ENCODE measurements around the gene PDZK1IP1.
"Not testable (repeated sequence)": the region's sequence is repeated elsewhere in the genome, so short reads cannot be mapped to it uniquely, and the experiment has no call there.

Gene PDZK1IP1

DNA sequence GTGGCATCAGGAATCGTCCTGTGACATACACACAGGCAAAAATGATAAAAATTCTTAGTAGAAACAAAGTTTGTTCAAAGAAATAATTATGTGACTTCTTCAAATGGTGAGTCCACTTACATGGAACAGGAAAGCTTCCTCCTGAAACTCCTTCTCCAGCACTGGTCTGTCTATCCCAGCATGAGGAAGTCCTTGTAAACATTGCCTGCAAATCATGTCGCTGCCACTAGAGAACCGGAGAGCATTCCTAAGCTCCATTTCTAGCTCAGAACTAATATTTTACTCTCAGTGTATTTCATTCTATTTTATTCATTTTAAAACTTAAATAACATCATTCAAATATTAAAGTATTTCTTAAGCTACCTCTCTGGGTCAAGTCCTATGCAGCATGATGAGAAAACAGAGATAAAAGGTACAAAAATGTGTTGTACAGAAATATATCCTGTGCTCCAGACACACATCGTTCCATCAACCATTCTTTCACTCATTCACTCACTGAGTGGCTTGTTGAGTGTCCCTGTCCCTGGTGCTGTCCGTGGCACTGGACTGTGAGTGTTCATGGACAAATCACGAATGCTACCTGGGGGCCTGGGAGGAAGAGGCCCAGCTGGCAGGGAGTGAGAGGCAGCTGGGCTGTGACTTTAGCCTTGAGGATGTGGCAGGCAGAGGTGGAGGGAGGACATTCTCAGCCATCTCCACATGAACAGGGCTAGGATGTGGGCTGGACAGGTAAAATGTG lies 42.6 kb downstream of the PDZK1IP1 start:
- Histone ChIP-seq H3K9ac (ENCODE audit: insufficient read length) (no peak overlapping the region), H3K4me3 (no peak overlapping the region), H3K36me3 (ENCODE audit: insufficient read depth, low read length) (no peaks in the 10 kb centered on the region), H3K27ac (no peak overlapping the region), H3K9me3 (ENCODE audit: low read depth, low read length) (no peaks in the 10 kb centered on the region)
- DNase-seq (ENCODE audit: low read depth, low spot score) = no peak
- no peak for TF ChIP-seq FOXP2 (optimal IDR thresholded peaks at IDR 0.05; ENCODE audit: control extremely low read depth, extremely low read length, insufficient read depth)
- TF ChIP-seq EZH2 (IDR thresholded peaks at IDR 0.05) = no peak
- TF ChIP-seq POLR2AphosphoS5 (IDR thresholded peaks at IDR 0.05; ENCODE audit: borderline replicate concordance, low read depth, low read length) = no peak

DNA sequence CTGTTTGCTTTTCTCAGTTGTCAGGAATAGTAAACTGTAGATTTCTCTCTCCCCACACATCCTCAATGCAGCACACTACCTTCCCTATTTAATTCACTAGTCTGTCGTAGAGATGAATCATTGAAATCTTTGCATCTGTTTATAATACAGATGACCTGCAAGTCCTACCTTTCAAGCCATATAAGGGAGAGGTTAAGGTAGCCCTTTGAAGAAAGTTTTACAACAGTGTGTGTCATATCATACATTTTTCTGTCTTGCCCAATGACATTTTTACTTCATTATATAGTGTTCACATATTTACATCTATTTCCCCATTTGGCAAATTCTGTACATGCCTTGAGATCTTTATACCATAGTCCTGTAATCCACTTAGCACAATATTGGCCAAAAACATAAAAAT lies 43.3 kb downstream of the PDZK1IP1 start:
- not testable (repeated sequence) for H3K9ac ChIP-seq (ENCODE audit: insufficient read length); H3K9me3 ChIP-seq (ENCODE audit: low read depth, low read length); DNase-seq (ENCODE audit: low read depth, low spot score); H3K36me3 ChIP-seq (ENCODE audit: insufficient read depth, low read length); H3K4me3 ChIP-seq; H3K27ac ChIP-seq

DNA sequence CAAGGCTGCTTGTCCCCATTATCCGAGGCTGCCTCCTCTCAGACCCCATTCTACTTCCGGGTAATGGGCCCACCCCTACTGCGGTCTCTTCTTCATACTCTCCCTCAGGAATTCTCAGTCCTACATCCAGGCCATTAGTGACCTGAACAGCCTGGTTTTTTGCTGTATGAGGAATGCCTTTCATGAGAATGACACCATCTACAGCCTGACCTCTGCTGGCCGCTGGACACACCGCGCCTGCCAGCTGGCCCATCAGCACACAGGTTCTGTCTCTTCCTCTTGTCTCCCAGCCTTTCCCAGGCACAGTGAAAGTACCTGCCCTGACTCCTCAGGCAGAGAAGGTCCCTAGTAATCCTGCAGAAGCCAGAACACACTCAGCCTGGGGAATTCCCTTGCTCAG lies 46.2 kb downstream of the PDZK1IP1 start:
- not testable (repeated sequence) for H3K36me3 ChIP-seq (ENCODE audit: insufficient read depth, low read length); DNase-seq (ENCODE audit: low read depth, low spot score); H3K4me3 ChIP-seq

DNA sequence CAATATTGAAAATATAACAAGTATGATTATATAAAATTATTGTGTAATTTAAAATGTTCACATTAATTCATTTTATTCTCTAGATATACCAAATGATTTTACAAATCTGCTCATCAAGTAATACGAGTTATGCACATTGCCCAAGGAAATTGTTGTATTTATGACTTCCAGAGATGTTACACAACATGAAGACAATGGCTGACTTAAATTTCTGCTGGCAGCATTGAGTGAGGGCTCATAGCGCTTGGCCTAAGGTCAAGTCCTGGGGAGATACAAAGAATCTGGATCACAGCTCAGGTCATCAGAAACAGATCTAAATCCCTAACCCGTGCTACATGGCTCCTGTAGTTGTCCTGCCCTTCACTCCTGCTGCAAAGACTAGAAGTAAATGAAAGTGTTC lies 49.5 kb downstream of the PDZK1IP1 start:
- H3K27ac ChIP-seq; H3K9me3 ChIP-seq (ENCODE audit: low read depth, low read length); H3K4me3 ChIP-seq; H3K36me3 ChIP-seq (ENCODE audit: insufficient read depth, low read length); H3K9ac ChIP-seq (ENCODE audit: insufficient read length); DNase-seq (ENCODE audit: low read depth, low spot score): not testable (repeated sequence)

More for the DNA sequence above, 46.2 kb downstream of the PDZK1IP1 start:
- H3K9ac ChIP-seq (ENCODE audit: insufficient read length); H3K27ac ChIP-seq; H3K9me3 ChIP-seq (ENCODE audit: low read depth, low read length): not testable (repeated sequence)

DNA sequence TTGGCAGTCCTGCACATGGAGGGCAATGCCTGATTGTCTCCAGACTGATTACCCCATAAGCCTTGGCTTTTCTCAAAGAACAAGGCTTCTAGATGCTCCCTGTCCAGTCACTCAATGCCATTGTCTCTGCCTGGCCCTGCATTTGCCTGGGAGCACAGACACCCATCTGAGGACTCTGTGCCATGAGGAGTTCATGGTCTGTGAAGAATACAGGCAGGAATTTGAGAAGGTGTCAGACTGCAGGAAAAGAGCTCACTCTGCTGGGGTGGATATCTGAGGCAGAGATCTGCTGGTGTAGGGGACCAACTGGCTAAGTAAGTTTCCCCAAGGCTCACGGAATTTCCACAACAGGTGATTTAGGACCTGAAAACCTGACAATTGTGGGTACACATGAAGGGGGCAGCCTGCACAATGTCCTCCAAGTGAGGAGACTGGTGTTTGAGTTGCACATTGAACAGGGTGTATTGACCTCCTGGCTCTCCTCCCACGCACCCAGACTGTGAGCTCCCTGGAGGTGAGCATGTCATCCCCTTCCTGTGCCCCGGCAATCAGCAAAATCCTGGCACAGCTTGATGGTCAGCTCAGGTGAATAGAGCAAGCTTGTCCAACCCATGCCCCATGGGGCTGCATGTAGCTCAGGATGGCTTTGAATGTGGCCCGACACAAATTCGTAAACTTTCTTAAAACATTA lies 51.8 kb downstream of the PDZK1IP1 start:
- Histone ChIP-seq H3K9me3 (ENCODE audit: low read depth, low read length) (no peaks in the 10 kb centered on the region), H3K4me3 (no peak overlapping the region)
- TF ChIP-seq EZH2 (IDR thresholded peaks at IDR 0.05) (no peak), POLR2AphosphoS5 (IDR thresholded peaks at IDR 0.05; ENCODE audit: borderline replicate concordance, low read depth, low read length) (no peak)

DNA sequence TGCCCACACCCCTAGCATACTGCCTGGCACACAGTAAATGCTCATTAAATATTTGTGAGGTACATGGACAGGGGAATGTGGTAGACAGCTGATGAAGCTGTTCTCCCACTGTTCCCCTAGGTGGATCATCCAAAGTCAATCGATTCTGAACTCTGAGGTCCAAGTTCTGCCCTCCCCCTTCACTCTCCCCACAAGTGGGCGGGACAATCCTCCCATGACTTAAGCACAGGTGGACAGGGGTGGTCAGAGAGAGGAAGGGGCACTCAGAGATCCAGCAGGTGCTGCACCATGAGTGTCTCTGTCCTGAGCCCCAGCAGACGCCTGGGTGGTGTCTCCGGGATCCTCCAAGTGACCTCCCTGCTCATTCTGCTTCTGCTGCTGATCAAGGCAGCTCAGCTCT lies 52.6 kb downstream of the PDZK1IP1 start, which contains the start of gene CYP4A22:
CYP4A22 (plus strand) TSS at position 244 of the 400 bp plus-strand sequence; CDS start at position 289, 45 bp downstream.
- DNase-seq (ENCODE audit: low read depth, low spot score) = no peak
- H3K27ac ChIP-seq = no peak within 1 kb of the TSS
- H3K9me3 ChIP-seq (ENCODE audit: low read depth, low read length) = no peaks in the 10 kb centered on the region
- TF ChIP-seq POLR2AphosphoS5 (IDR thresholded peaks at IDR 0.05; ENCODE audit: borderline replicate concordance, low read depth, low read length) = no peak
- TF ChIP-seq EZH2 (IDR thresholded peaks at IDR 0.05) = no peak
- TF ChIP-seq FOXP2 (optimal IDR thresholded peaks at IDR 0.05; ENCODE audit: control extremely low read depth, extremely low read length, insufficient read depth) = no peak
- H3K9ac ChIP-seq (ENCODE audit: insufficient read length) = no peak within 1 kb of the TSS
- H3K4me3 ChIP-seq = no peak within 1 kb of the TSS
- H3K36me3 ChIP-seq (ENCODE audit: insufficient read depth, low read length) = no peaks in the 10 kb centered on the region

More for the DNA sequence above, 51.8 kb downstream of the PDZK1IP1 start:
- no peak overlapping the region for H3K9ac ChIP-seq (ENCODE audit: insufficient read length)
- H3K36me3 ChIP-seq (ENCODE audit: insufficient read depth, low read length) = no peaks in the 10 kb centered on the region
- H3K27ac ChIP-seq = no peak overlapping the region
- no peak for DNase-seq (ENCODE audit: low read depth, low spot score)
